Measurements from ENCODE around the gene PRDM7.
"Not testable (repeated sequence)": the region's sequence is repeated elsewhere in the genome, so short reads cannot be mapped to it uniquely, and the experiment has no call there.

DNA sequence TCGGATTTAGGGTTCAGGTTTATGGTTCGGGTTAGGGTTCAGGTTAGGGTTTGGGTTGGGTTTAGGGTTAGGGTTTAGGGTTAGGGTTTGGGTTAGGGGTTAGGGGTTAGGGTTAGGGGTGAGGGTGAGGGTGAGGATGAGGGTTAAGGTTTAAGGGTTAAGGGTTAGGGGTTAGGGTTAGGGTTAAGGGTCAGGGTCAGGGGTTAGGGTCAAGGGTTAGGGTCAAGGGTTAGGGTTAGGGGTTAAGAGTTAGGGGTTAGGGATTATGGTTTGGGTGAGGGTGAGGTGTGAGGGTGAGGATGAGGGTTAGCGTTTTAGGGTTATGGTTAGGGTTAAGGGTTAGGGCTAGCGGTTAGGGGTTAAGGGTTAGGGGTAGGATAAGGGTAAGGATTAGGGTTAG lies 44.7 kb upstream of the PRDM7 start:
- not testable (repeated sequence) for TF ChIP-seq CTCF, POLR2A (IDR thresholded peaks at IDR 0.05)

Data from adrenal gland (tissue), 5 donors.